B cell (primary cell): ENCODE measurements around the gene TRIM27. TPM values are rescaled to one million over a fixed set of nuclear protein-coding genes. Genes with fewer than 3 reads are reported as not detected.
A peak's percentile ranks its signal among the peaks of the same experiment; 100 is the strongest.
"Not testable (repeated sequence)": the region's sequence is repeated elsewhere in the genome, so short reads cannot be mapped to it uniquely, and the experiment has no call there.

Experiments used
- ATAC-seq: fragments of 200-7000 bp; cut with Tn5 transposase; one replicate; pipeline ENCODE4 v1.10.0; 2021; ENCODE audit warnings: low read depth, mild to moderate bottlenecking, moderate number of reproducible peaks, moderate library complexity
- CTCF ChIA-PET: fragments of 350-600 bp; sonication (Branson Sonifier 250); formaldehyde crosslinking; loops from one replicate; lab custom pipeline; 2021; ENCODE audit warnings: antibody characterized with exemption, inconsistent platforms; lab: Charles Lee
- POLR2A ChIA-PET: fragments of 350-600 bp; sonication (Branson Sonifier 250); formaldehyde crosslinking; loops from one replicate; lab custom pipeline; 2021; ENCODE audit warnings: antibody characterized with exemption; lab: Charles Lee
- DNase-seq: peaks from one replicate; pipeline ENCODE4 v3.0.0; 2013
- H2AFZ ChIP-seq: 2 replicates; pipeline ENCODE4 v1.6.1; 2012; ENCODE audit warnings: mild to moderate bottlenecking, low read depth, low read length; ENCODE audit not compliant: insufficient read depth, poor library complexity, severe bottlenecking
- H3K27ac ChIP-seq, 2 donors: 1 replicate in 1 of 2; 2 replicates in 1 of 2; pipeline ENCODE4 v1.5.1; 2012 to 2013; ENCODE audit warnings: low read length in 2 of 2, mild to moderate bottlenecking in 2 of 2, moderate library complexity in 1 of 2
- H3K27me3 ChIP-seq, 4 experiments: fragments of 200-600 bp in 1 of 4; sonication (generic) in 1 of 4; replicated peaks in 1 of 4; 1 replicate in 2 of 4; 2 replicates in 2 of 4; pipeline versions ENCODE4 v1.6.1 to v1.7.0; 2013 to 2016; ENCODE audit warnings: low read length in 3 of 4, mild to moderate bottlenecking in 2 of 4, mixed read lengths in 1 of 4, moderate library complexity in 1 of 4; ENCODE audit not compliant: insufficient read depth in 4 of 4, control insufficient read depth in 3 of 4; ENCODE audit errors: control extremely low read depth in 1 of 4
- H3K36me3 ChIP-seq, 2 experiments: replicated peaks in 1 of 2; 1 replicate in 1 of 2; 2 replicates in 1 of 2; pipeline versions ENCODE4 v1.6.1 to v1.7.1; 2013; ENCODE audit warnings: low read length in 1 of 2; ENCODE audit not compliant: insufficient read depth in 2 of 2, control insufficient read depth in 1 of 2; ENCODE audit errors: control extremely low read depth in 1 of 2, extremely low read depth in 1 of 2
- H3K4me1 ChIP-seq, 2 donors: fragments of 200-600 bp in 1 of 2; sonication (generic) in 1 of 2; 1 replicate in 1 of 2; 2 replicates in 1 of 2; pipeline versions ENCODE4 v1.5.1 to v1.6.1; 2013 to 2017; ENCODE audit warnings: low read length in 2 of 2; ENCODE audit not compliant: control insufficient read depth in 2 of 2, insufficient read depth in 2 of 2
- H3K4me2 ChIP-seq: replicated peaks from 2 replicates; pipeline ENCODE3; 2012; ENCODE audit warnings: mild to moderate bottlenecking, low read depth, low read length; ENCODE audit not compliant: poor library complexity, severe bottlenecking
- H3K4me3 ChIP-seq, 5 experiments: fragments of 200-600 bp in 1 of 5; sonication (generic) in 1 of 5; 1 replicate in 3 of 5; 2 replicates in 2 of 5; pipeline versions ENCODE4 v1.5.1 to v1.7.0; 2011 to 2016; ENCODE audit warnings: low read length in 4 of 5, mild to moderate bottlenecking in 4 of 5, low read depth in 2 of 5, control low read depth in 1 of 5, moderate library complexity in 1 of 5; ENCODE audit not compliant: insufficient read depth in 1 of 5; ENCODE audit errors: control extremely low read depth in 1 of 5, extremely low read depth in 1 of 5
- H3K79me2 ChIP-seq: fragments of 200-600 bp; sonication (generic); one replicate; pipeline ENCODE4 v1.6.0; 2016; ENCODE audit warnings: low read length; ENCODE audit not compliant: control insufficient read depth, insufficient read depth
- H3K9ac ChIP-seq: fragments of 200-600 bp; sonication (generic); 2 replicates; pipeline ENCODE4 v1.6.1; 2017; ENCODE audit warnings: mild to moderate bottlenecking, low read length, moderate library complexity
- H3K9me3 ChIP-seq, 3 donors: one replicate each; pipeline versions ENCODE4 v1.6.1 to v1.7.1; 2013; ENCODE audit warnings: low read length in 2 of 3; ENCODE audit not compliant: control insufficient read depth in 2 of 3, insufficient read depth in 1 of 3; ENCODE audit errors: control extremely low read depth in 1 of 3
- H4K20me1 ChIP-seq: 2 replicates; pipeline ENCODE4 v1.6.0; 2012; ENCODE audit warnings: mild to moderate bottlenecking, low read length; ENCODE audit not compliant: insufficient read depth, control insufficient read depth, poor library complexity, severe bottlenecking
- H3K27ac Mint-ChIP-seq: one replicate; pipeline ENCODE4 v1.8.0; 2021; ENCODE audit warnings: mixed read lengths
- H3K27me3 Mint-ChIP-seq: one replicate; pipeline ENCODE4 v1.8.0; 2021; ENCODE audit warnings: mixed read lengths
- H3K4me1 Mint-ChIP-seq: one replicate; pipeline ENCODE4 v1.8.0; 2021; ENCODE audit warnings: mixed read lengths
- H3K4me3 Mint-ChIP-seq: one replicate; pipeline ENCODE4 v1.8.0; 2021; ENCODE audit warnings: mixed read lengths
- H3K9me3 Mint-ChIP-seq: one replicate; pipeline ENCODE4 v1.8.0; 2022; ENCODE audit warnings: mixed read lengths; ENCODE audit not compliant: insufficient read depth
- EZH2 ChIP-seq: IDR thresholded peaks from 2 replicates; pipeline ENCODE4 v1.6.1; 2012; ENCODE audit warnings: borderline replicate concordance, low read depth, mild to moderate bottlenecking, moderate library complexity, low read length; ENCODE audit not compliant: insufficient read depth, poor library complexity, severe bottlenecking
- WGBS: methylation state at CpG from one replicate; pipeline ENCODE4 v1.1.5; 2013; ENCODE audit warnings: missing lambda C conversion rate; ENCODE audit not compliant: insufficient coverage; 5-methylcytosine and 5-hydroxymethylcytosine counted together
- intact Hi-C: fragments of 100-400 bp; cut with micrococcal nuclease; formaldehyde crosslinking; loops from one replicate; pipeline ENCODE4 v1.10.0; 2022
- polyA minus RNA-seq: library from RNA; depleted of rRNA, polyadenylated mRNA; stranded (reverse); fragments of >200 nt; gene quantifications from 2 replicates; pipeline ENCODE4 v1.2.3, GENCODE V29; 2012
- polyA plus RNA-seq: library from polyadenylated mRNA; depleted of rRNA; stranded (reverse); fragments of >200 nt; gene quantifications from 2 replicates; pipeline ENCODE4 v1.2.3, GENCODE V29; 2012
- total RNA-seq, 2 donors: library from RNA; stranded (reverse); fragments of 120-200 nt in 1 of 2; gene quantifications; 1 replicate in 1 of 2; 2 replicates in 1 of 2; pipeline versions ENCODE4 v1.2.3 to v1.2.4, GENCODE V29; 2013 to 2022
- TF ChIP-seq, protein P1 (sequence below): fragments of 200-600 bp; IDR thresholded peaks from one replicate; pipeline ENCODE4 v1.8.0; 2022; ENCODE audit warnings: antibody characterized with exemption, mild to moderate bottlenecking

Gene TRIM27, protein sequence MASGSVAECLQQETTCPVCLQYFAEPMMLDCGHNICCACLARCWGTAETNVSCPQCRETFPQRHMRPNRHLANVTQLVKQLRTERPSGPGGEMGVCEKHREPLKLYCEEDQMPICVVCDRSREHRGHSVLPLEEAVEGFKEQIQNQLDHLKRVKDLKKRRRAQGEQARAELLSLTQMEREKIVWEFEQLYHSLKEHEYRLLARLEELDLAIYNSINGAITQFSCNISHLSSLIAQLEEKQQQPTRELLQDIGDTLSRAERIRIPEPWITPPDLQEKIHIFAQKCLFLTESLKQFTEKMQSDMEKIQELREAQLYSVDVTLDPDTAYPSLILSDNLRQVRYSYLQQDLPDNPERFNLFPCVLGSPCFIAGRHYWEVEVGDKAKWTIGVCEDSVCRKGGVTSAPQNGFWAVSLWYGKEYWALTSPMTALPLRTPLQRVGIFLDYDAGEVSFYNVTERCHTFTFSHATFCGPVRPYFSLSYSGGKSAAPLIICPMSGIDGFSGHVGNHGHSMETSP
- total RNA-seq: 66.7 and 70.0 TPM in 2 replicates
- total RNA-seq (2013): 63.6 TPM
- 47.1 and 48.3 TPM in 2 replicates for polyA plus RNA-seq
- 53.4 and 74.5 TPM in 2 replicates for polyA minus RNA-seq

GRCh38 chr6:28923318-28924102, at the start of gene TRIM27:
Gene TRIM27, minus strand, starts transcription at chr6:28923985. Its CDS starts 353 bp downstream, at chr6:28923632.
- H3K4me1 Mint-ChIP-seq: peaks cover 34% of the 10 kb centered on the region
- TF ChIP-seq, protein P1, sequence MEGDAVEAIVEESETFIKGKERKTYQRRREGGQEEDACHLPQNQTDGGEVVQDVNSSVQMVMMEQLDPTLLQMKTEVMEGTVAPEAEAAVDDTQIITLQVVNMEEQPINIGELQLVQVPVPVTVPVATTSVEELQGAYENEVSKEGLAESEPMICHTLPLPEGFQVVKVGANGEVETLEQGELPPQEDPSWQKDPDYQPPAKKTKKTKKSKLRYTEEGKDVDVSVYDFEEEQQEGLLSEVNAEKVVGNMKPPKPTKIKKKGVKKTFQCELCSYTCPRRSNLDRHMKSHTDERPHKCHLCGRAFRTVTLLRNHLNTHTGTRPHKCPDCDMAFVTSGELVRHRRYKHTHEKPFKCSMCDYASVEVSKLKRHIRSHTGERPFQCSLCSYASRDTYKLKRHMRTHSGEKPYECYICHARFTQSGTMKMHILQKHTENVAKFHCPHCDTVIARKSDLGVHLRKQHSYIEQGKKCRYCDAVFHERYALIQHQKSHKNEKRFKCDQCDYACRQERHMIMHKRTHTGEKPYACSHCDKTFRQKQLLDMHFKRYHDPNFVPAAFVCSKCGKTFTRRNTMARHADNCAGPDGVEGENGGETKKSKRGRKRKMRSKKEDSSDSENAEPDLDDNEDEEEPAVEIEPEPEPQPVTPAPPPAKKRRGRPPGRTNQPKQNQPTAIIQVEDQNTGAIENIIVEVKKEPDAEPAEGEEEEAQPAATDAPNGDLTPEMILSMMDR: peak; percentile 21
- no peak for TF ChIP-seq EZH2

DNA sequence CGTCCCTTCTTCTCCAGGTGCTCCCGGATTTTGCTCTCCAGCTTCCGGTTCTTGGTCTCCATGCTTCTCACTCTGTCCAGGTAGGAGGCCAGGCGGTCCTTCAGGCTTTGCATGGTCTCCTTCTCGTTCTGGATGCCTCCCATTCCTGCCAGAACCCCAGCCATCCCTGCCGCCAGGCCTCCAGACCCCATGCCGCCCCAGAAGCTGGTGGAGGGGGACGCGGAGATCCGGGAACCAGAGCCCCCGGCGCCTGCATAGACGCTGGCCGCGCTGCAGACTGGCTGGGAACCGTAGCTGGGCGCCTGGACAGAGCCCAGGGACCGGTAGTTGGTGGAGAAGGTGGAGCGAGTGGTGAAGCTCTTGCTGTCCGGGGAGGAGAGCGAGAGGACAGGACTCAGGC, 46.3 kb upstream of the TRIM27 start:
- H4K20me1 ChIP-seq, intact Hi-C loops, H3K4me2 ChIP-seq, DNase-seq, H3K27ac Mint-ChIP-seq, ATAC-seq, CTCF ChIA-PET, H3K4me1 Mint-ChIP-seq, H3K4me3 Mint-ChIP-seq, H3K79me2 ChIP-seq, H3K4me1 ChIP-seq, H2AFZ ChIP-seq, H3K4me3 ChIP-seq, POLR2A ChIA-PET, H3K27me3 ChIP-seq, H3K9ac ChIP-seq, H3K36me3 ChIP-seq, H3K27ac ChIP-seq: not testable (repeated sequence)
- H3K9me3 ChIP-seq: peaks cover 0 to 21% (median 0%) of the 10 kb centered on the region in 3 donors
- 96% methylated on average over 21 of the region's 21 CpGs for WGBS
- Mint-ChIP-seq H3K9me3 (peaks cover 15% of the 10 kb centered on the region), H3K27me3 (peaks cover 26% of the 10 kb centered on the region)

More at GRCh38 chr6:28923318-28924102, at the start of gene TRIM27:
- intact Hi-C loops: loop anchor here (1.0 to 5.0 kb wide), 6 partner anchors 18 to 94 kb away; no protein-coding TSS in a partner anchor
- Mint-ChIP-seq H3K27me3 (no peaks in the 10 kb centered on the region), H3K27ac (peak within 1 kb of the TSS; percentile 97), H3K4me3 (peak within 1 kb of the TSS; percentile 90), H3K9me3 (no peaks in the 10 kb centered on the region)
- WGBS: under 1% methylated on average over 89 of the region's 89 CpGs
- ATAC-seq: peak; percentile 86
- peaks cover 2 to 34% of the 10 kb centered on the region in 2 experiments for H3K36me3 ChIP-seq
- ChIA-PET CTCF (interaction anchor here (1.0 to 1.7 kb wide), 8 partner anchors 10 to 86 kb away, joined by 3 to 8 read pairs (median 4); no protein-coding TSS in a partner anchor), POLR2A (interaction anchor here (0.6 to 3.7 kb wide), 12 partner anchors 9 to 1777 kb away, joined by 3 to 41 read pairs (median 5); a partner anchor contains a TSS)
- peaks cover 31% of the 10 kb centered on the region for H4K20me1 ChIP-seq
- H3K27me3 ChIP-seq: no peaks in the 10 kb centered on the region
- peak within 1 kb of the TSS; percentile 89 for H2AFZ ChIP-seq
- peak; percentile 90 for DNase-seq
- peak within 1 kb of the TSS; percentile 71 to 97 (median 92) for H3K4me3 ChIP-seq
- H3K9me3 ChIP-seq: no peaks in the 10 kb centered on the region
- peak within 1 kb of the TSS; percentile 80 for H3K9ac ChIP-seq
- peak within 1 kb of the TSS; percentile 79 for H3K4me2 ChIP-seq
- H3K79me2 ChIP-seq: peaks cover 57% of the 10 kb centered on the region
- peak within 1 kb of the TSS; percentile 81 to 83 for H3K27ac ChIP-seq
- peaks cover 30% of the 10 kb centered on the region in 2 donors for H3K4me1 ChIP-seq
